Stomach (tissue), 4 donors: ENCODE measurements around the gene TBC1D14.

Experiments used
- CTCF ChIP-seq, 7 experiments: fragments of 450-650 bp in 4 of 7; fragments of 200-600 bp in 3 of 7; sonication (generic) in 3 of 7; IDR thresholded peaks; one replicate each; pipeline ENCODE4 v1.5.1; 2016 to 2019; ENCODE audit warnings: antibody characterized with exemption in 7 of 7, control low read depth in 2 of 7, mild to moderate bottlenecking in 1 of 7
- EP300 ChIP-seq: sonication (generic); formaldehyde crosslinking; IDR thresholded peaks from one replicate; pipeline ENCODE4 v1.6.1; 2017; ENCODE audit warnings: antibody characterized with exemption
- POLR2A ChIP-seq, 4 donors: fragments of 450-650 bp; IDR thresholded peaks; one replicate each; pipeline ENCODE4 v1.6.1; 2016; ENCODE audit warnings: antibody characterized with exemption in 4 of 4, control low read depth in 2 of 4, mild to moderate bottlenecking in 1 of 4, moderate library complexity in 1 of 4
- POLR2AphosphoS5 ChIP-seq, 3 donors: sonication (generic); formaldehyde crosslinking; IDR thresholded peaks; one replicate each; pipeline ENCODE4 v1.6.1; 2016; ENCODE audit warnings: antibody characterized with exemption in 3 of 3

GRCh38 chr4:7020856-7021255 is 111.2 kb downstream of the TBC1D14 start:
- TF ChIP-seq CTCF (IDR thresholded peaks at IDR 0.05) (no peak), POLR2A (IDR thresholded peaks at IDR 0.05) (no peak), POLR2AphosphoS5 (IDR thresholded peaks at IDR 0.05) (no peak), EP300 (no peak)
